Endodermal cell (in vitro differentiated cells): ENCODE data around the gene NR1H3. TPM values are rescaled to one million over a fixed set of nuclear protein-coding genes. Genes with fewer than 3 reads are reported as not detected.

Source experiments
- DNase-seq: peaks from one replicate; pipeline ENCODE4 v3.0.0-alpha.2; 2017
- H3K27ac ChIP-seq: 2 replicates; pipeline ENCODE4 v1.5.1; 2013; ENCODE audit warnings: mild to moderate bottlenecking, low read depth, low read length, moderate library complexity
- H3K27me3 ChIP-seq: 2 replicates; pipeline ENCODE4 v1.6.1; 2013; ENCODE audit warnings: mild to moderate bottlenecking, low read length, moderate library complexity; ENCODE audit not compliant: insufficient read depth, control insufficient read depth, poor library complexity, severe bottlenecking
- H3K36me3 ChIP-seq: 2 replicates; pipeline ENCODE4 v1.7.0; 2013; ENCODE audit warnings: mild to moderate bottlenecking, low read length, moderate library complexity; ENCODE audit not compliant: control insufficient read depth, insufficient read depth
- H3K4me1 ChIP-seq: one replicate; pipeline ENCODE4 v1.7.0; 2013; ENCODE audit warnings: low read length; ENCODE audit not compliant: control insufficient read depth, insufficient read depth
- H3K4me3 ChIP-seq: 2 replicates; pipeline ENCODE4 v1.5.1; 2013; ENCODE audit warnings: mild to moderate bottlenecking, low read length, moderate library complexity
- H3K9ac ChIP-seq: 2 replicates; pipeline ENCODE4 v1.6.1; 2013; ENCODE audit warnings: mild to moderate bottlenecking, low read length, moderate library complexity; ENCODE audit not compliant: poor library complexity, severe bottlenecking; ENCODE audit errors: extremely low read depth
- H3K9me3 ChIP-seq: 2 replicates; pipeline ENCODE4 v1.6.1; 2013; ENCODE audit warnings: mild to moderate bottlenecking, low read length, moderate library complexity; ENCODE audit not compliant: control insufficient read depth
- H3K27ac Mint-ChIP-seq: 2 replicates; pipeline ENCODE4 v1.8.0; 2020; ENCODE audit warnings: mixed read lengths
- H3K27me3 Mint-ChIP-seq: 2 replicates; pipeline ENCODE4 v1.8.0; 2021; ENCODE audit warnings: mild to moderate bottlenecking, mixed read lengths; ENCODE audit not compliant: insufficient read depth
- H3K36me3 Mint-ChIP-seq: 2 replicates; pipeline ENCODE4 v1.8.0; 2020; ENCODE audit warnings: low read depth, mixed read lengths
- H3K4me1 Mint-ChIP-seq: 2 replicates; pipeline ENCODE4 v1.8.0; 2020; ENCODE audit warnings: mixed read lengths
- H3K4me3 Mint-ChIP-seq: 2 replicates; pipeline ENCODE4 v1.8.0; 2020; ENCODE audit warnings: mild to moderate bottlenecking, moderate library complexity, mixed read lengths
- H3K9me3 Mint-ChIP-seq: 2 replicates; pipeline ENCODE4 v1.8.0; 2020; ENCODE audit warnings: mild to moderate bottlenecking, mixed read lengths
- CTCF ChIP-seq: fragments of 200-600 bp; sonication (generic); conservative IDR thresholded peaks from 2 replicates; pipeline ENCODE4 v1.5.0; 2021; ENCODE audit warnings: antibody characterized with exemption, mild to moderate bottlenecking
- WGBS, 2 experiments: methylation state at CpG; one replicate each; pipeline versions ENCODE4 v1.1.5 to v1.1.7; 2013; ENCODE audit warnings: missing lambda C conversion rate in 2 of 2, mixed read lengths in 1 of 2; ENCODE audit not compliant: insufficient coverage in 1 of 2, insufficient read length in 1 of 2; 5-methylcytosine and 5-hydroxymethylcytosine counted together
- total RNA-seq, 2 donors: library from RNA; stranded (reverse); fragmentation: NEBNext Ultra II Directional in 1 of 2; extraction: Animal tissue kit (Norgen Biotek cat#: 25700) in 1 of 2; gene quantifications; 2 replicates in 1 of 2; 3 replicates in 1 of 2; pipeline ENCODE4 v1.2.1, GENCODE V29; 2021

Gene NR1H3
- total RNA-seq, 2 donors from 2014 or later, result 29.4 to 34.6 TPM

- H3K9me3 Mint-ChIP-seq, result no peaks in the 10 kb centered on the region
- H3K9me3 ChIP-seq, result no peaks in the 10 kb centered on the region
- H3K36me3 ChIP-seq, result no peaks in the 10 kb centered on the region
- WGBS, 2 experiments, result 92% methylated on average over 14 to 19 of the region's 19 CpGs
- DNase-seq, result no peak
- H3K4me1 Mint-ChIP-seq, result peaks cover 19% of the 10 kb centered on the region
- no peak overlapping the region for H3K4me3 Mint-ChIP-seq
- H3K4me1 ChIP-seq, result no peaks in the 10 kb centered on the region
- H3K9ac ChIP-seq, result no peak overlapping the region
- H3K36me3 Mint-ChIP-seq, result no peaks in the 10 kb centered on the region
- no peaks in the 10 kb centered on the region for H3K27me3 Mint-ChIP-seq
- no peaks in the 10 kb centered on the region for H3K27me3 ChIP-seq
- H3K4me3 ChIP-seq, result no peak overlapping the region
- H3K27ac Mint-ChIP-seq, result no peak overlapping the region
- no peak for TF ChIP-seq CTCF
- no peak overlapping the region for H3K27ac ChIP-seq
These were observed 2.6 kb downstream of the NR1H3 start for GRCh38 chr11:47260366-47260765.

- Histone ChIP-seq H3K9ac (no peak overlapping the region), H3K4me1 (no peaks in the 10 kb centered on the region), H3K9me3 (no peaks in the 10 kb centered on the region), H3K27ac (no peak overlapping the region), H3K4me3 (no peak overlapping the region), H3K27me3 (no peaks in the 10 kb centered on the region), H3K36me3 (no peaks in the 10 kb centered on the region)
- H3K4me3 Mint-ChIP-seq, result no peak overlapping the region
- no peak for TF ChIP-seq CTCF
- H3K27me3 Mint-ChIP-seq, result no peaks in the 10 kb centered on the region
- H3K9me3 Mint-ChIP-seq, result no peaks in the 10 kb centered on the region
- no peak for DNase-seq
- peaks cover 19% of the 10 kb centered on the region for H3K4me1 Mint-ChIP-seq
- H3K36me3 Mint-ChIP-seq, result no peaks in the 10 kb centered on the region
- WGBS, 2 experiments, result 93 to 98% methylated on average over 20 to 22 of the region's 22 CpGs
- H3K27ac Mint-ChIP-seq, result peak overlapping the region; percentile 35
These were observed 3.5 kb downstream of the NR1H3 start for GRCh38 chr11:47261291-47261800.

GRCh38 chr11:47264119-47264518 is 6.3 kb downstream of the NR1H3 start:
- no peaks in the 10 kb centered on the region for H3K36me3 ChIP-seq
- no peak overlapping the region for H3K4me3 ChIP-seq
- H3K27ac Mint-ChIP-seq, result no peak overlapping the region
- WGBS, 2 experiments, result 90 to 98% methylated on average over 5 to 6 of the region's 6 CpGs
- no peak overlapping the region for H3K4me3 Mint-ChIP-seq
- peaks cover 22% of the 10 kb centered on the region for H3K4me1 Mint-ChIP-seq
- DNase-seq, result no peak
- H3K27me3 Mint-ChIP-seq, result no peaks in the 10 kb centered on the region
- no peaks in the 10 kb centered on the region for H3K27me3 ChIP-seq
- peaks cover 6% of the 10 kb centered on the region for H3K4me1 ChIP-seq
- no peak for TF ChIP-seq CTCF
- H3K36me3 Mint-ChIP-seq, result no peaks in the 10 kb centered on the region
- H3K9ac ChIP-seq, result no peak overlapping the region
- H3K27ac ChIP-seq, result no peak overlapping the region
- no peaks in the 10 kb centered on the region for H3K9me3 ChIP-seq
- no peaks in the 10 kb centered on the region for H3K9me3 Mint-ChIP-seq
